ENCODE results near the gene CNIH1.
"Not testable (repeated sequence)": the region's sequence is repeated elsewhere in the genome, so short reads cannot be mapped to it uniquely, and the experiment has no call there.

Gene CNIH1

DNA sequence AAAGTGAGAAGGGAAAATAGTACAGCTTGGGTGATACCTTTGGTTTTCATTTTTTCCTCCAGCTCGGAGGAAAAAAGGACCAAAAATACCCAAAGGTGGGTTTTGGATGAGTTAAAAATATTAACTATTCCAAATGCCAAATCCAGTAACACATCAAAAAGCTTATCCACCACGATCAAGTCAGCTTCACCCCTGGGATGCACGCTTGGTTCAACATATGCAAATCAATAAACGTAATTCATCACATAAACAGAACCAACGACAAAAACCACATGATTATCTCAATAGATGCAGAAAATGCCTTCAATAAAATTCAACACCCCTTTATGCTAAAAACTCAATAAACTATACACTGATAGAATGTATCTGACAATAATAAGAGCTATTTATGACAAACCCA, 62.3 kb downstream of the CNIH1 start:
- not testable (repeated sequence) for DNase-seq

DNA sequence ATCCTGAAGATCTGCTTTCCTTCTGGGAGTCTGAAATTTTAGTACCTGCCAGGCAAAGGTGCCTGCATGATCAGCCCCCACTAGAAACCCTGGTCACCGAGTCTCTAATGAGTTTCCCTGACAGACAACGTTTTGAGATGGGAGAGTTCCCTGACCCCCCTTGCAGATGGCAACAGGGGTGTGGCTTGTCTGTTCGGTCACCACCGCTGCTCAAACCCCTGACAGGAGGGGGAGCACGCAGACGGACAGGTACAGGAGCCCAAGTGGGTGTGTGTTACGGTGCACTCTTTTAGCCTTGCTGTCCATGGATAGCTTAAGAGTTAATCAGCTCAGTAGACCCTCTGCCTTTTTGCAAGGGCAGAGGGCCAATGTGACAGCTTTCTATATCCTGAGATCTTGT, 63.7 kb downstream of the CNIH1 start:
- DNase-seq: no peak

DNA sequence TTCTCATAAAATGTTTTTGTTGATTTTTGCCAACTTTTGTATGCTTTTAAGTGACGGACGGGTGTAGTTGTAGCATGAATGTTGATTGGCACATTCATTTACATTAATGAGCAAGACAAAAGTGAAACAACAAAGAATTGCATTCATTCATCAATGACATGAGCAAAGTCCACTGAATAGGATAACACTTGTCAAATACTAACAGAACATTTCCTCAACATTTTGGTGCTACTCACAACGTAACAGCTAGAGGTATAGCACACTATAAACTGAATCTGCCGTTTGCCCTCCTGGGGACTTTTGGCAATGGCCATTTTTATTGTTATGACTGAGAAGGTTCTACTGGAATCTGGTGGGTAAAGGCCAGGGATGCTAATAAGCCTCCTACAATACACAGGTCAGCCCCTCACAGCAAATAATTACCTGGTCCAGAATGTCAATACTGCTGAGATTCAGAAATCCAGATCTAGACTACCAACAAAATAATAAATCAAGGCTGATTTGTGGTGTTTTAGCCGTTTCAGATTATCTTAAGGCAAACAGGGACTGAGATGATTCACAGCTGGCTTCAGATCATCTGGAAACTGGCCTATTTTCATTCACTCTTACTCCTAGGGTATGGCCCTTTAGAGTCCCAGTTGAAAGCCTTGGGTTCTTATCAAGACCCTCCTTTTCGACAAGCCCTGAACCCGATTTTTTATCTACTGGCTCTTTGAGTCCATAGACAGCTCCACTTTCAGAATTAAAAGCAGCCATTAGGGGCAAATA, 66.9 kb downstream of the CNIH1 start:
- DNase-seq: no peak

Measured in inflammatory macrophage treated with lipopolysaccharide for 4 hours (primary cell).